IMR-90 (cell line): ENCODE measurements around the gene EPAS1. TPM values are rescaled to one million over a fixed set of nuclear protein-coding genes. Genes with fewer than 3 reads are reported as not detected.

Source experiments
- ATAC-seq: fragments of 200-7000 bp; cut with Tn5 transposase; 2 replicates; pipeline ENCODE4 v1.9.1; 2020; ENCODE audit warnings: low read depth, mild to moderate bottlenecking, moderate library complexity
- BruUV-seq: library from RNA; stranded (reverse); fragments of 400-500 nt; replicated peaks from 2 replicates; lab custom pipeline; 2021; lab: Mats Ljungman, UMichigan
- CTCF ChIA-PET: fragments of 300-600 bp; formaldehyde crosslinking; extraction: SDS; loops from one replicate; lab custom pipeline; 2021; ENCODE audit warnings: antibody characterized with exemption; lab: Yijun Ruan, JAX
- POLR2A ChIA-PET: fragments of 300-600 bp; sonication (Branson Sonifier 250); formaldehyde crosslinking; loops from one replicate; lab custom pipeline; 2022; ENCODE audit warnings: antibody characterized with exemption; ENCODE audit not compliant: unreplicated experiment; lab: Charles Lee
- DNase-seq: peaks from one replicate; pipeline ENCODE4 v3.0.0; 2013
- H2AFZ ChIP-seq: replicated peaks from 2 replicates; pipeline ENCODE3; 2013; ENCODE audit warnings: low read length, mild to moderate bottlenecking; ENCODE audit not compliant: poor library complexity
- H2AK5ac ChIP-seq: 2 replicates; pipeline ENCODE4 v1.6.1; 2013; ENCODE audit warnings: low read depth, low read length, inconsistent platforms
- H2AK9ac ChIP-seq: replicated peaks from 2 replicates; pipeline ENCODE3; 2013; ENCODE audit warnings: mild to moderate bottlenecking, low read depth, low read length, moderate library complexity; ENCODE audit not compliant: poor library complexity
- H2BK120ac ChIP-seq: 2 replicates; pipeline ENCODE4 v1.6.1; 2013; ENCODE audit warnings: low read depth, low read length, inconsistent platforms
- H2BK15ac ChIP-seq: 3 replicates; pipeline ENCODE4 v1.6.1; 2013; ENCODE audit warnings: low read depth, low read length, inconsistent platforms
- H2BK20ac ChIP-seq: 2 replicates; pipeline ENCODE4 v1.6.1; 2013; ENCODE audit warnings: low read depth, mild to moderate bottlenecking, inconsistent platforms, low read length, moderate library complexity
- H2BK5ac ChIP-seq: 2 replicates; pipeline ENCODE4 v1.6.1; 2013; ENCODE audit warnings: mild to moderate bottlenecking, low read depth, low read length, inconsistent platforms; ENCODE audit not compliant: poor library complexity, severe bottlenecking
- H3K14ac ChIP-seq: replicated peaks from 2 replicates; pipeline ENCODE4 v1.6.1; 2013; ENCODE audit warnings: low read depth, low read length, inconsistent platforms
- H3K18ac ChIP-seq: 2 replicates; pipeline ENCODE4 v1.6.1; 2013; ENCODE audit warnings: low read depth, low read length, control low read depth
- H3K23ac ChIP-seq: 2 replicates; pipeline ENCODE4 v1.6.1; 2013; ENCODE audit warnings: low read depth, low read length, inconsistent platforms
- H3K27ac ChIP-seq: 2 replicates; pipeline ENCODE4 v1.5.1; 2013; ENCODE audit warnings: mild to moderate bottlenecking, control low read depth, low read length; ENCODE audit not compliant: insufficient read depth
- H3K27me3 ChIP-seq: 2 replicates; pipeline ENCODE4 v1.6.1; 2013; ENCODE audit warnings: low read length; ENCODE audit not compliant: control insufficient read depth, insufficient read depth
- H3K36me3 ChIP-seq: 2 replicates; pipeline ENCODE4 v1.6.1; 2013; ENCODE audit warnings: low read length, mixed read lengths; ENCODE audit not compliant: control insufficient read depth, insufficient read depth
- H3K4ac ChIP-seq: 2 replicates; pipeline ENCODE4 v1.6.1; 2013; ENCODE audit warnings: low read depth, low read length, inconsistent platforms
- H3K4me1 ChIP-seq: 2 replicates; pipeline ENCODE4 v1.6.1; 2013; ENCODE audit warnings: low read length, mixed read lengths; ENCODE audit not compliant: control insufficient read depth, insufficient read depth
- H3K4me2 ChIP-seq: 2 replicates; pipeline ENCODE4 v1.6.1; 2013; ENCODE audit warnings: low read depth, mild to moderate bottlenecking, control low read depth, low read length, moderate library complexity
- H3K4me3 ChIP-seq: 2 replicates; pipeline ENCODE4 v1.5.1; 2013; ENCODE audit warnings: low read depth, mild to moderate bottlenecking, control low read depth, low read length, moderate library complexity; ENCODE audit not compliant: insufficient read depth
- H3K56ac ChIP-seq: 2 replicates; pipeline ENCODE4 v1.6.1; 2013; ENCODE audit warnings: low read length, inconsistent platforms; ENCODE audit not compliant: insufficient read depth; ENCODE audit errors: extremely low read depth
- H3K79me1 ChIP-seq, 2 experiments: 2 replicates each; pipeline ENCODE4 v1.6.1; 2013; ENCODE audit warnings: low read length in 2 of 2, inconsistent platforms in 1 of 2, low read depth in 1 of 2
- H3K9ac ChIP-seq: 2 replicates; pipeline ENCODE4 v1.6.1; 2013; ENCODE audit warnings: low read depth, low read length, control low read depth
- H3K9me1 ChIP-seq: 2 replicates; pipeline ENCODE4 v1.6.1; 2013; ENCODE audit warnings: low read length, inconsistent platforms; ENCODE audit not compliant: insufficient read depth
- H3K9me3 ChIP-seq: 2 replicates; pipeline ENCODE4 v1.6.1; 2013; ENCODE audit warnings: low read length; ENCODE audit not compliant: control insufficient read depth, insufficient read depth
- H4K20me1 ChIP-seq: 2 replicates; pipeline ENCODE4 v1.6.1; 2013; ENCODE audit warnings: low read length, inconsistent platforms; ENCODE audit not compliant: insufficient read depth
- H4K5ac ChIP-seq: 2 replicates; pipeline ENCODE4 v1.6.1; 2013; ENCODE audit warnings: mild to moderate bottlenecking, low read depth, low read length, control low read depth
- H4K8ac ChIP-seq, 2 experiments: 2 replicates each; pipeline ENCODE4 v1.6.1; 2013; ENCODE audit warnings: low read depth in 2 of 2, low read length in 2 of 2, control low read depth in 1 of 2, inconsistent platforms in 1 of 2
- H4K91ac ChIP-seq: 2 replicates; pipeline ENCODE4 v1.6.1; 2013; ENCODE audit warnings: low read depth, low read length, inconsistent platforms; ENCODE audit not compliant: insufficient read depth
- WGBS, 2 experiments: methylation state at CpG; one replicate each; pipeline versions ENCODE4 v1.1.5 to v1.1.7; 2013; ENCODE audit warnings: missing lambda C conversion rate in 2 of 2; ENCODE audit not compliant: insufficient read length in 1 of 2; ENCODE audit errors: extremely low coverage in 2 of 2; 5-methylcytosine and 5-hydroxymethylcytosine counted together
- dilution Hi-C: fragments of 300-500 bp; cut with HindIII; formaldehyde crosslinking; loops from one replicate; pipeline ENCODE4 v1.14.3; 2018; ENCODE audit warnings: low sequenced_read_pairs; ENCODE audit not compliant: unreplicated experiment
- in situ Hi-C: fragments of 300-500 bp; cut with MboI; formaldehyde crosslinking; loops from 3 replicates; pipeline ENCODE4 v1.14.3; 2019; ENCODE audit warnings: low sequenced_read_pairs, inconsistent platforms, mixed read lengths
- intact Hi-C: fragments of 100-400 bp; cut with micrococcal nuclease; formaldehyde crosslinking; loops from 2 replicates; pipeline ENCODE4 v1.10.0; 2022
- polyA plus RNA-seq, 3 experiments: library from polyadenylated mRNA; depleted of rRNA; stranded (reverse); fragments of >200 nt; gene quantifications; 2 replicates each; pipeline ENCODE4 v1.2.3, GENCODE V29; 2012; ENCODE audit warnings: low replicate concordance in 1 of 3
- total RNA-seq: library from RNA; depleted of rRNA; stranded (reverse); fragments of >200 nt; gene quantifications from 2 replicates; pipeline ENCODE4 v1.2.3, GENCODE V29; 2012
- TF ChIP-seq, protein P1 (sequence below): fragments of 150-350 bp; IDR thresholded peaks from 2 replicates; pipeline ENCODE4 v1.6.1; 2016; ENCODE audit warnings: low read depth, mild to moderate bottlenecking, low read length, moderate library complexity, borderline replicate concordance

Gene EPAS1
- total and polyA plus RNA-seq, 2 of the 4 experiments (the other 2 are of a cell fraction), result 40.7 to 120 TPM

DNA sequence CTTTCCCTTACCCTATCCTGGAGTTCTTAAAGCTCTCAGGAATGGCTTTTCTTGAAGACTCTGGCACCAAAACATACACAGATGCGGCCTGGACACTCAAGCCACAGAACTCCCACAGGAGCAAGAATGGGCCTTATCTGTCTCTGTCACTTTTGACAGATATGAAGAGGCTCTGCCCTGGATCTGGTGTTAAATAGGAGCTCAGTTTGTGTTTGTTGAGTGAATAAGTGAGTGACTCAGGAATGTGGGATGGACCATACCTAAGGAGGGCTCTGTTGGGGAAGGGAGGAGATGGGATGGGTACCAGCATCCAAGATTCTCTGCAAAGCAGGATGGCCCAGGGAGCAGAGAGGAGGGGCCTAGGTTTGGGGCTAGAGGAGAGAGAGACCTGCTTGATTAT is 33.9 kb upstream of the EPAS1 start:
- no peak for ATAC-seq
- no TSS peak for BruUV-seq
- H3K9me1 ChIP-seq, result no peaks in the 10 kb centered on the region
- H3K9ac ChIP-seq, result no peak overlapping the region
- no peak overlapping the region for H2AK5ac ChIP-seq
- no peak overlapping the region for H4K8ac ChIP-seq
- H2BK15ac ChIP-seq, result no peak overlapping the region
- H3K56ac ChIP-seq, result no peak overlapping the region
- H3K23ac ChIP-seq, result no peak overlapping the region
- in situ Hi-C loops, result no loop called here
- TF ChIP-seq, protein P1, sequence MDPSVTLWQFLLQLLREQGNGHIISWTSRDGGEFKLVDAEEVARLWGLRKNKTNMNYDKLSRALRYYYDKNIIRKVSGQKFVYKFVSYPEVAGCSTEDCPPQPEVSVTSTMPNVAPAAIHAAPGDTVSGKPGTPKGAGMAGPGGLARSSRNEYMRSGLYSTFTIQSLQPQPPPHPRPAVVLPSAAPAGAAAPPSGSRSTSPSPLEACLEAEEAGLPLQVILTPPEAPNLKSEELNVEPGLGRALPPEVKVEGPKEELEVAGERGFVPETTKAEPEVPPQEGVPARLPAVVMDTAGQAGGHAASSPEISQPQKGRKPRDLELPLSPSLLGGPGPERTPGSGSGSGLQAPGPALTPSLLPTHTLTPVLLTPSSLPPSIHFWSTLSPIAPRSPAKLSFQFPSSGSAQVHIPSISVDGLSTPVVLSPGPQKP, result no peak
- peaks cover 1% of the 10 kb centered on the region for H3K4me1 ChIP-seq
- H3K4me3 ChIP-seq, result no peak overlapping the region
- no peak overlapping the region for H4K91ac ChIP-seq
- peaks cover 12% of the 10 kb centered on the region for H3K27me3 ChIP-seq
- H4K20me1 ChIP-seq, result no peaks in the 10 kb centered on the region
- no peak overlapping the region for H2BK20ac ChIP-seq
- H2BK120ac ChIP-seq, result no peak overlapping the region
- no peak overlapping the region for H4K5ac ChIP-seq
- CTCF ChIA-PET, result no interaction called here
- H2AK9ac ChIP-seq, result no peak overlapping the region
- no peaks in the 10 kb centered on the region for H3K36me3 ChIP-seq
- dilution Hi-C loops, result no loop called here
- no peak overlapping the region for H2AFZ ChIP-seq
- H3K14ac ChIP-seq, result no peak overlapping the region
- peaks cover 2% of the 10 kb centered on the region; the same call in 1 of the 2 replicates for H3K9me3 ChIP-seq
- H3K4me2 ChIP-seq, result no peak overlapping the region
- H3K27ac ChIP-seq, result no peak overlapping the region
- intact Hi-C loops, result no loop called here
- WGBS, 2 experiments, result no CpG with 5 or more reads among the region's 1 CpG
- H3K18ac ChIP-seq, result no peak overlapping the region
- no peak overlapping the region for H3K4ac ChIP-seq
- POLR2A ChIA-PET, result no interaction called here
- no peak for DNase-seq
- H2BK5ac ChIP-seq, result no peak overlapping the region
- no peaks in the 10 kb centered on the region for H3K79me1 ChIP-seq
